B cell (primary cell): ENCODE measurements around the gene PIM3. TPM values are rescaled to one million over a fixed set of nuclear protein-coding genes. Genes with fewer than 3 reads are reported as not detected.

Experiments
- ATAC-seq: fragments of 200-7000 bp; cut with Tn5 transposase; one replicate; pipeline ENCODE4 v1.10.0; 2021; ENCODE audit warnings: low read depth, mild to moderate bottlenecking, moderate number of reproducible peaks, moderate library complexity
- CTCF ChIA-PET: fragments of 350-600 bp; sonication (Branson Sonifier 250); formaldehyde crosslinking; loops from one replicate; lab custom pipeline; 2021; ENCODE audit warnings: antibody characterized with exemption, inconsistent platforms; lab: Charles Lee
- POLR2A ChIA-PET: fragments of 350-600 bp; sonication (Branson Sonifier 250); formaldehyde crosslinking; loops from one replicate; lab custom pipeline; 2021; ENCODE audit warnings: antibody characterized with exemption; lab: Charles Lee
- DNase-seq: peaks from one replicate; pipeline ENCODE4 v3.0.0; 2013
- H2AFZ ChIP-seq: 2 replicates; pipeline ENCODE4 v1.6.1; 2012; ENCODE audit warnings: mild to moderate bottlenecking, low read depth, low read length; ENCODE audit not compliant: insufficient read depth, poor library complexity, severe bottlenecking
- H3K27ac ChIP-seq, 2 donors: 1 replicate in 1 of 2; 2 replicates in 1 of 2; pipeline ENCODE4 v1.5.1; 2012 to 2013; ENCODE audit warnings: low read length in 2 of 2, mild to moderate bottlenecking in 2 of 2, moderate library complexity in 1 of 2
- H3K27me3 ChIP-seq, 4 experiments: fragments of 200-600 bp in 1 of 4; sonication (generic) in 1 of 4; replicated peaks in 1 of 4; 1 replicate in 2 of 4; 2 replicates in 2 of 4; pipeline versions ENCODE4 v1.6.1 to v1.7.0; 2013 to 2016; ENCODE audit warnings: low read length in 3 of 4, mild to moderate bottlenecking in 2 of 4, mixed read lengths in 1 of 4, moderate library complexity in 1 of 4; ENCODE audit not compliant: insufficient read depth in 4 of 4, control insufficient read depth in 3 of 4; ENCODE audit errors: control extremely low read depth in 1 of 4
- H3K36me3 ChIP-seq, 2 experiments: replicated peaks in 1 of 2; 1 replicate in 1 of 2; 2 replicates in 1 of 2; pipeline versions ENCODE4 v1.6.1 to v1.7.1; 2013; ENCODE audit warnings: low read length in 1 of 2; ENCODE audit not compliant: insufficient read depth in 2 of 2, control insufficient read depth in 1 of 2; ENCODE audit errors: control extremely low read depth in 1 of 2, extremely low read depth in 1 of 2
- H3K4me1 ChIP-seq, 2 donors: fragments of 200-600 bp in 1 of 2; sonication (generic) in 1 of 2; 1 replicate in 1 of 2; 2 replicates in 1 of 2; pipeline versions ENCODE4 v1.5.1 to v1.6.1; 2013 to 2017; ENCODE audit warnings: low read length in 2 of 2; ENCODE audit not compliant: control insufficient read depth in 2 of 2, insufficient read depth in 2 of 2
- H3K4me2 ChIP-seq: replicated peaks from 2 replicates; pipeline ENCODE3; 2012; ENCODE audit warnings: mild to moderate bottlenecking, low read depth, low read length; ENCODE audit not compliant: poor library complexity, severe bottlenecking
- H3K4me3 ChIP-seq, 5 experiments: fragments of 200-600 bp in 1 of 5; sonication (generic) in 1 of 5; 1 replicate in 3 of 5; 2 replicates in 2 of 5; pipeline versions ENCODE4 v1.5.1 to v1.7.0; 2011 to 2016; ENCODE audit warnings: low read length in 4 of 5, mild to moderate bottlenecking in 4 of 5, low read depth in 2 of 5, control low read depth in 1 of 5, moderate library complexity in 1 of 5; ENCODE audit not compliant: insufficient read depth in 1 of 5; ENCODE audit errors: control extremely low read depth in 1 of 5, extremely low read depth in 1 of 5
- H3K79me2 ChIP-seq: fragments of 200-600 bp; sonication (generic); one replicate; pipeline ENCODE4 v1.6.0; 2016; ENCODE audit warnings: low read length; ENCODE audit not compliant: control insufficient read depth, insufficient read depth
- H3K9ac ChIP-seq: fragments of 200-600 bp; sonication (generic); 2 replicates; pipeline ENCODE4 v1.6.1; 2017; ENCODE audit warnings: mild to moderate bottlenecking, low read length, moderate library complexity
- H3K9me3 ChIP-seq, 3 donors: one replicate each; pipeline versions ENCODE4 v1.6.1 to v1.7.1; 2013; ENCODE audit warnings: low read length in 2 of 3; ENCODE audit not compliant: control insufficient read depth in 2 of 3, insufficient read depth in 1 of 3; ENCODE audit errors: control extremely low read depth in 1 of 3
- H4K20me1 ChIP-seq: 2 replicates; pipeline ENCODE4 v1.6.0; 2012; ENCODE audit warnings: mild to moderate bottlenecking, low read length; ENCODE audit not compliant: insufficient read depth, control insufficient read depth, poor library complexity, severe bottlenecking
- H3K27ac Mint-ChIP-seq: one replicate; pipeline ENCODE4 v1.8.0; 2021; ENCODE audit warnings: mixed read lengths
- H3K27me3 Mint-ChIP-seq: one replicate; pipeline ENCODE4 v1.8.0; 2021; ENCODE audit warnings: mixed read lengths
- H3K4me1 Mint-ChIP-seq: one replicate; pipeline ENCODE4 v1.8.0; 2021; ENCODE audit warnings: mixed read lengths
- H3K4me3 Mint-ChIP-seq: one replicate; pipeline ENCODE4 v1.8.0; 2021; ENCODE audit warnings: mixed read lengths
- H3K9me3 Mint-ChIP-seq: one replicate; pipeline ENCODE4 v1.8.0; 2022; ENCODE audit warnings: mixed read lengths; ENCODE audit not compliant: insufficient read depth
- CTCF ChIP-seq: fragments of 200-600 bp; IDR thresholded peaks from one replicate; pipeline ENCODE4 v1.8.0; 2022; ENCODE audit warnings: antibody characterized with exemption, mild to moderate bottlenecking
- EZH2 ChIP-seq: IDR thresholded peaks from 2 replicates; pipeline ENCODE4 v1.6.1; 2012; ENCODE audit warnings: borderline replicate concordance, low read depth, mild to moderate bottlenecking, moderate library complexity, low read length; ENCODE audit not compliant: insufficient read depth, poor library complexity, severe bottlenecking
- WGBS: methylation state at CpG from one replicate; pipeline ENCODE4 v1.1.5; 2013; ENCODE audit warnings: missing lambda C conversion rate; ENCODE audit not compliant: insufficient coverage; 5-methylcytosine and 5-hydroxymethylcytosine counted together
- intact Hi-C: fragments of 100-400 bp; cut with micrococcal nuclease; formaldehyde crosslinking; loops from one replicate; pipeline ENCODE4 v1.10.0; 2022
- polyA plus RNA-seq: library from polyadenylated mRNA; depleted of rRNA; stranded (reverse); fragments of >200 nt; gene quantifications from 2 replicates; pipeline ENCODE4 v1.2.3, GENCODE V29; 2012
- total RNA-seq, 2 donors: library from RNA; stranded (reverse); fragments of 120-200 nt in 1 of 2; gene quantifications; 1 replicate in 1 of 2; 2 replicates in 1 of 2; pipeline versions ENCODE4 v1.2.3 to v1.2.4, GENCODE V29; 2013 to 2022

PIM3 gene
- total and polyA plus RNA-seq, 2 donors (not counting 1 experiment from before 2014, with no cell fraction given): 74.6 to 128 TPM

- no peak for TF ChIP-seq CTCF
- no peak for TF ChIP-seq EZH2
- ATAC-seq: no peak
- peaks cover 0 to 31% (median 13%) of the 10 kb centered on the region in 4 experiments for H3K27me3 ChIP-seq
- Mint-ChIP-seq H3K4me3 (peak overlapping the region; percentile 82), H3K9me3 (no peaks in the 10 kb centered on the region), H3K4me1 (peaks cover 37% of the 10 kb centered on the region), H3K27ac (peak overlapping the region; percentile 84), H3K27me3 (no peaks in the 10 kb centered on the region)
- H2AFZ ChIP-seq: peak overlapping the region; percentile 64
- 63% methylated on average over 18 of the region's 18 CpGs for WGBS
- H3K4me1 ChIP-seq: peaks cover 46 to 51% of the 10 kb centered on the region in 2 donors
- H3K79me2 ChIP-seq: no peaks in the 10 kb centered on the region
- H4K20me1 ChIP-seq: no peaks in the 10 kb centered on the region
- peaks cover 0 to 2% (median 0%) of the 10 kb centered on the region in 3 donors for H3K9me3 ChIP-seq
- peak; percentile 55 for DNase-seq
- no peaks in the 10 kb centered on the region for H3K36me3 ChIP-seq
- intact Hi-C loops: no loop called here
- H3K9ac ChIP-seq: peak overlapping the region; percentile 57
- peak overlapping the region in 2 of 5 experiments; percentile 20 to 56 for H3K4me3 ChIP-seq
- no peak overlapping the region for H3K27ac ChIP-seq
- peak overlapping the region; percentile 93 for H3K4me2 ChIP-seq
- ChIA-PET CTCF (interaction anchor here (1.2 to 2.3 kb wide), 2 partner anchors 18 to 81 kb away, joined by 4 to 6 read pairs; no protein-coding TSS in a partner anchor), POLR2A (no interaction called here)
Observed at GRCh38 chr22:50011447-50012210, 51.1 kb downstream of the PIM3 start.
